ENCODE results near the gene CASK.

DNA sequence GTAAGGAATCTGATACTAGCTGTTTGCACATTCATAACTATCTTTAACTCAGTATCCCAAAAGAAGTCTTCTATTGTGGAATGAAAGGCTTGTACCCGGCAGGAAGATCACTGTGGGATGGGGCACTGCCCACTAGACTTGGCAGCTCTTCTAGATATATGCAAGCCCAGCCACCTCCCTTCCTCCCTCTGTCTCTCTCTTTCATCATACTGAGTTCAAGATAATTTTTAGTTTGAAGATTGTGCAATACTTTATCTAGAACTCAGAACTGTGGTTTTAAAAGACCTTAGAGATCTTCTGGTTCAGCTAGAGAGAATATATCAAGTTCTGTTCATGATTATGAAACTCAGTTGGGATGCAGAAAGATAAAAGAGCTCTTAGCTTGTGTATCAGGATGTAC lies 257.1 kb downstream of the CASK start:
- TF ChIP-seq, protein P1, sequence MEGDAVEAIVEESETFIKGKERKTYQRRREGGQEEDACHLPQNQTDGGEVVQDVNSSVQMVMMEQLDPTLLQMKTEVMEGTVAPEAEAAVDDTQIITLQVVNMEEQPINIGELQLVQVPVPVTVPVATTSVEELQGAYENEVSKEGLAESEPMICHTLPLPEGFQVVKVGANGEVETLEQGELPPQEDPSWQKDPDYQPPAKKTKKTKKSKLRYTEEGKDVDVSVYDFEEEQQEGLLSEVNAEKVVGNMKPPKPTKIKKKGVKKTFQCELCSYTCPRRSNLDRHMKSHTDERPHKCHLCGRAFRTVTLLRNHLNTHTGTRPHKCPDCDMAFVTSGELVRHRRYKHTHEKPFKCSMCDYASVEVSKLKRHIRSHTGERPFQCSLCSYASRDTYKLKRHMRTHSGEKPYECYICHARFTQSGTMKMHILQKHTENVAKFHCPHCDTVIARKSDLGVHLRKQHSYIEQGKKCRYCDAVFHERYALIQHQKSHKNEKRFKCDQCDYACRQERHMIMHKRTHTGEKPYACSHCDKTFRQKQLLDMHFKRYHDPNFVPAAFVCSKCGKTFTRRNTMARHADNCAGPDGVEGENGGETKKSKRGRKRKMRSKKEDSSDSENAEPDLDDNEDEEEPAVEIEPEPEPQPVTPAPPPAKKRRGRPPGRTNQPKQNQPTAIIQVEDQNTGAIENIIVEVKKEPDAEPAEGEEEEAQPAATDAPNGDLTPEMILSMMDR (IDR thresholded peaks at IDR 0.05) = no peak
- no peak for TF ChIP-seq POLR2A (IDR thresholded peaks at IDR 0.05)

All from Peyer's patch (tissue), 4 donors.